Esophagus squamous epithelium (tissue), 5 donors: ENCODE measurements around the gene GPATCH3. TPM values are rescaled to one million over a fixed set of nuclear protein-coding genes. Genes with fewer than 3 reads are reported as not detected.

Experiments used
- DNase-seq: peaks from one replicate; lab custom pipeline; 2025; lab: John Stamatoyannopoulos, UW
- H3K27ac ChIP-seq, 4 donors: fragments of 200-600 bp; sonication (generic); one replicate each; pipeline ENCODE4 v1.5.1; 2016 to 2019; ENCODE audit warnings: mild to moderate bottlenecking in 1 of 4
- H3K27me3 ChIP-seq, 4 donors: fragments of 200-600 bp; sonication (generic); 1 replicate in 3 of 4; 2 replicates in 1 of 4; pipeline versions ENCODE4 v1.5.1 to v1.6.0; 2017 to 2021; ENCODE audit warnings: antibody characterized with exemption in 1 of 4
- H3K36me3 ChIP-seq, 3 donors: fragments of 200-600 bp; sonication (generic); one replicate each; pipeline ENCODE4 v1.5.1; 2016 to 2019
- H3K4me1 ChIP-seq, 3 donors: fragments of 200-600 bp; sonication (generic); one replicate each; pipeline ENCODE4 v1.5.1; 2017 to 2019
- H3K4me3 ChIP-seq, 4 donors: fragments of 200-600 bp; sonication (generic); 1 replicate in 3 of 4; 2 replicates in 1 of 4; pipeline ENCODE4 v1.5.1; 2016 to 2019; ENCODE audit warnings: mild to moderate bottlenecking in 2 of 4, moderate library complexity in 1 of 4
- H3K9me3 ChIP-seq, 3 donors: fragments of 200-600 bp; sonication (generic); one replicate each; pipeline ENCODE4 v1.5.1; 2016 to 2019
- CTCF ChIP-seq, 6 experiments: fragments of 450-650 bp in 4 of 6; fragments of 200-600 bp in 2 of 6; sonication (generic) in 2 of 6; IDR thresholded peaks; one replicate each; pipeline ENCODE4 v1.5.1; 2016 to 2019; ENCODE audit warnings: antibody characterized with exemption in 6 of 6, mild to moderate bottlenecking in 4 of 6, moderate library complexity in 4 of 6
- POLR2A ChIP-seq, 4 donors: fragments of 450-650 bp; IDR thresholded peaks; one replicate each; pipeline ENCODE4 v1.6.1; 2017; ENCODE audit warnings: antibody characterized with exemption in 4 of 4, mild to moderate bottlenecking in 4 of 4, moderate library complexity in 3 of 4
- WGBS, 2 donors: methylation state at CpG; one replicate each; pipeline ENCODE4 v1.1.5; 2018; 5-methylcytosine and 5-hydroxymethylcytosine counted together
- intact Hi-C: fragments of 100-400 bp; cut with DNase I; formaldehyde crosslinking; loops from one replicate; pipeline ENCODE4 v1.15.0; 2022
- total RNA-seq, 4 donors: library from RNA; depleted of rRNA; stranded (reverse); fragments of >200 nt; gene quantifications; one replicate each; pipeline ENCODE4 v1.1.0, GENCODE V29; 2016
- donor health status: DM: yes; HTN: yes; CAD: no.

The GPATCH3 gene
- total RNA-seq, 4 donors from 2014 or later, result 6.9 to 11.2 (median 7.6) TPM

GRCh38 chr1:26861889-26862378 is 38.3 kb downstream of the GPATCH3 start:
- Histone ChIP-seq H3K4me1 (peaks cover 16 to 83% (median 32%) of the 10 kb centered on the region in 3 donors), H3K27ac (peak overlapping the region; percentile 91 to 100 (median 98)), H3K9me3 (no peaks in the 10 kb centered on the region), H3K4me3 (peak overlapping the region; percentile 4 to 57 (median 10)), H3K27me3 (no peaks in the 10 kb centered on the region), H3K36me3 (no peaks in the 10 kb centered on the region)
- TF ChIP-seq CTCF (IDR thresholded peaks at IDR 0.05), result no peak
- peak in 1 of 4 donors; percentile 16 for TF ChIP-seq POLR2A (IDR thresholded peaks at IDR 0.05)
- intact Hi-C loops, result no loop called here
- no peak for DNase-seq
- WGBS, 2 donors, result 53 to 54% methylated on average over 6 to 7 of the region's 7 CpGs

GRCh38 chr1:26861286-26861701 is 39.0 kb downstream of the GPATCH3 start:
- TF ChIP-seq CTCF (IDR thresholded peaks at IDR 0.05), result peak in 3 of 6 experiments; percentile 22 to 56 (median 25)
- no peak for TF ChIP-seq POLR2A (IDR thresholded peaks at IDR 0.05)
- Histone ChIP-seq H3K27me3 (no peaks in the 10 kb centered on the region), H3K4me3 (no peak overlapping the region), H3K27ac (peak overlapping the region; percentile 91 to 100 (median 98)), H3K4me1 (peaks cover 23 to 87% (median 38%) of the 10 kb centered on the region in 3 donors), H3K36me3 (peaks cover 0 to under 1% (median 0%) of the 10 kb centered on the region in 3 donors), H3K9me3 (no peaks in the 10 kb centered on the region)
- 26 to 70% methylated on average over 1 to 3 of the region's 5 CpGs for WGBS, 2 donors
- intact Hi-C loops, result no loop called here
- DNase-seq, result no peak

GRCh38 chr1:26858891-26859640 is 41.2 kb downstream of the GPATCH3 start:
- TF ChIP-seq CTCF (IDR thresholded peaks at IDR 0.05), result peak in 1 of 6 experiments; percentile 24
- peak in 1 of 4 donors; percentile 44 for TF ChIP-seq POLR2A (IDR thresholded peaks at IDR 0.05)
- peaks cover 32 to 92% (median 50%) of the 10 kb centered on the region in 3 donors for H3K4me1 ChIP-seq
- intact Hi-C loops, result no loop called here
- no peaks in the 10 kb centered on the region for H3K9me3 ChIP-seq
- H3K36me3 ChIP-seq, result peaks cover 0 to 20% (median 4%) of the 10 kb centered on the region in 3 donors
- DNase-seq, result no peak
- H3K27me3 ChIP-seq, result no peaks in the 10 kb centered on the region
- peak overlapping the region; percentile 91 to 100 (median 98) for H3K27ac ChIP-seq
- H3K4me3 ChIP-seq, result no peak overlapping the region
- WGBS, 2 donors, result 44 to 69% methylated on average over 3 of the region's 7 CpGs

DNA sequence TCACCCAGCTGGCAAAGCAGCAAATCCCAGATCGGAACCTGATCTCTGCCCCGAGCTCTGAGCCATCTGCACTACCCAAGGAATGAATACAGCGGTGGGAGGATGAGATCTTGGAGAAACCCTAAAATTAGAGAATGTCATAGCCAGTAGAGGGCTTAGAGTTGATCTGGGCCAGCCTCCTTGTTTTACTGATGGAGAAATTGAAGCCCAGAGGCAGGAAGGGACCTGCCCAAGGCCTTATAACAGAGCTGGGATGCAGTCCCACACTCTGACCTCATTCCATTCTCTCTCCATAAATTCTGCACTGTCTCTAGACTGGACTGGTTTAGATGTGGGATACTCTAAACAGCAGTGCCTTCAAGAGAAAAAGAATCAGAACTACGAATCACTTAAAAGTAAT is 42.1 kb downstream of the GPATCH3 start:
- peak overlapping the region; percentile 91 to 100 (median 98) for H3K27ac ChIP-seq
- H3K9me3 ChIP-seq, result no peaks in the 10 kb centered on the region
- peaks cover 7 to 29% (median 11%) of the 10 kb centered on the region in 3 donors for H3K36me3 ChIP-seq
- no peak for TF ChIP-seq CTCF (IDR thresholded peaks at IDR 0.05)
- TF ChIP-seq POLR2A (IDR thresholded peaks at IDR 0.05), result no peak
- H3K4me3 ChIP-seq, result no peak overlapping the region
- H3K4me1 ChIP-seq, result peaks cover 28 to 96% (median 54%) of the 10 kb centered on the region in 3 donors
- no peaks in the 10 kb centered on the region for H3K27me3 ChIP-seq
- 23 to 33% methylated on average over 4 of the region's 4 CpGs for WGBS, 2 donors
- intact Hi-C loops, result no loop called here
- DNase-seq, result no peak

DNA sequence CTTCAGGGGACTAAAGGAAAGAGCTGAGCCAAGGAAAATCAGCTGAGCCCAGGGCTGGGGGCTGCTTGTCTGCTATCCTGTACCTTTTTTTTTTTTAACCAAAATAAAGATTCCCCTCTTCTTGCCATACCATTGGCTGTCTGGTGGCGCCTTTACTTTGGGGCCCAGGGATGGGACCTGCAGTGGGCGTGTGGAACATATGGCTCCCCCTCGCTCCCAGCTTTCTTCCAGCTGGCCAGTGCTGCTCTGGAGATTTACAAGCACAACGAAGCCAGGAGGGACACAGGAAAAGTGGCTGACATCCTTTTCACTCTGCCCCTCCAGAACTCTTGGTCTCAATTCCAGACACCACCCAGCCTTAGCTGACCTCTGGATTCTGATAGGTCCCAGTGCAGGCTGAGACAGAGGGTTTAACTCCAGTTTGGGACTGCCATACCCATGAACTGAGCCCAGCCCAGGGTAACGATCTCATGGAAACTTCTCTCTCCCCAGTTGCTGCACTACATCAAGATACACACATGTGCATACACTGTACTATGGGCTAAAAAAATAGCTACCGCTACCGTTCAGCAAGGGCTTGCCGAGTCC is 42.7 kb downstream of the GPATCH3 start:
- Histone ChIP-seq H3K27ac (peak overlapping the region; percentile 91 to 100 (median 98)), H3K36me3 (peaks cover 13 to 35% (median 13%) of the 10 kb centered on the region in 3 donors), H3K9me3 (no peaks in the 10 kb centered on the region), H3K27me3 (no peaks in the 10 kb centered on the region), H3K4me1 (peaks cover 28 to 100% (median 60%) of the 10 kb centered on the region in 3 donors), H3K4me3 (no peak overlapping the region)
- intact Hi-C loops, result no loop called here
- DNase-seq, result no peak
- no peak for TF ChIP-seq CTCF (IDR thresholded peaks at IDR 0.05)
- TF ChIP-seq POLR2A (IDR thresholded peaks at IDR 0.05), result no peak
- 56 to 59% methylated on average over 3 to 8 of the region's 8 CpGs for WGBS, 2 donors
